HG03432 (cell line): ENCODE measurements around the gene EEF2.
"Not testable (repeated sequence)": the region's sequence is repeated elsewhere in the genome, so short reads cannot be mapped to it uniquely, and the experiment has no call there.

Experiments used
- ATAC-seq: cut with Tn5 transposase; IDR thresholded peaks from one replicate; pipeline ENCODE4 v1.9.1; 2021; ENCODE audit warnings: mild to moderate bottlenecking, moderate library complexity; ENCODE audit not compliant: unreplicated experiment

Gene EEF2

GRCh38 chr19:3950871-3951861 lies 34.1 kb downstream of the EEF2 start:
- ATAC-seq: no peak

- no peak for ATAC-seq
Measured at GRCh38 chr19:3949997-3950859, 35.0 kb downstream of the EEF2 start.

- ATAC-seq: no peak
Measured at GRCh38 chr19:3949294-3949693, 36.0 kb downstream of the EEF2 start.

GRCh38 chr19:3947316-3947933 lies 37.8 kb downstream of the EEF2 start:
- ATAC-seq: not testable (repeated sequence)

GRCh38 chr19:3945838-3946237 lies 39.4 kb downstream of the EEF2 start:
- ATAC-seq: no peak

GRCh38 chr19:3944018-3944721 lies 41.1 kb downstream of the EEF2 start:
- ATAC-seq: no peak

- no peak for ATAC-seq
Measured at GRCh38 chr19:3942790-3943409, 42.4 kb downstream of the EEF2 start.

GRCh38 chr19:3938300-3938950 lies 46.8 kb downstream of the EEF2 start:
- ATAC-seq: not testable (repeated sequence)

GRCh38 chr19:3936506-3937442 lies 48.5 kb downstream of the EEF2 start:
- no peak for ATAC-seq

- no peak for ATAC-seq
Measured at GRCh38 chr19:3932931-3933810, 52.1 kb downstream of the EEF2 start, which contains the start of gene NMRK2. NMRK2 (plus strand) TSS chr19:3933069; CDS start chr19:3933672, 603 bp downstream.

- no peak for ATAC-seq
Measured at GRCh38 chr19:3931041-3931440, 54.2 kb downstream of the EEF2 start.
